K562 (cell line): ENCODE results near the gene SLC2A4. TPM values are rescaled to one million over a fixed set of nuclear protein-coding genes. Genes with fewer than 3 reads are reported as not detected.

Experiments used
- ATAC-seq: fragments of 200-7000 bp; cut with Tn5 transposase; 3 replicates; pipeline ENCODE4 v1.9.1; 2020; ENCODE audit warnings: moderate library complexity
- BruUV-seq: library from RNA; stranded (reverse); fragments of 400-500 nt; replicated peaks from 2 replicates; lab custom pipeline; 2021; lab: Mats Ljungman, UMichigan
- CTCF ChIA-PET: fragments of 300-600 bp; formaldehyde crosslinking; extraction: SDS; loops from one replicate; lab custom pipeline; 2021; ENCODE audit warnings: low intra/inter-chr PET ratio; lab: Yijun Ruan, JAX
- POLR2A ChIA-PET: fragments of 300-600, 350-650 bp; sonication (Branson Sonifier 250); formaldehyde crosslinking; extraction: SDS; loops from one replicate; lab custom pipeline; 2021; ENCODE audit warnings: antibody characterized with exemption, inconsistent platforms; lab: Yijun Ruan, JAX
- DNase-seq, 4 experiments: peaks; one replicate each; pipeline versions ENCODE4 v3.0.0 to v3.0.0-alpha.2; 2011 to 2018; ENCODE audit warnings: low spot score in 3 of 4, mixed read lengths in 3 of 4; ENCODE audit errors: extremely low read depth in 1 of 4
- FAIRE-seq: peaks from 2 replicates; lab custom pipeline; 2011; peaks lifted over from hg19 to GRCh38; lab: Jason Lieb, UNC
- H2AFZ ChIP-seq: 2 replicates; pipeline ENCODE4 v1.6.0; 2011; ENCODE audit warnings: low read depth, low read length, control low read depth, inconsistent platforms
- H3K27ac ChIP-seq: fragments of 200-600 bp; 3 replicates; pipeline ENCODE4 v1.8.0; 2011; ENCODE audit warnings: low read depth, mild to moderate bottlenecking, control low read depth, inconsistent platforms, low read length, moderate library complexity, mixed read lengths; ENCODE audit errors: extremely low read depth
- H3K27me3 ChIP-seq, 2 experiments: fragments of 300-600 bp in 1 of 2; 2 replicates in 1 of 2; 3 replicates in 1 of 2; pipeline versions ENCODE4 v1.6.0 to v1.8.0; 2011; ENCODE audit warnings: inconsistent platforms in 2 of 2, low read length in 2 of 2, mild to moderate bottlenecking in 1 of 2, mixed read lengths in 1 of 2, moderate library complexity in 1 of 2; ENCODE audit not compliant: control insufficient read depth in 2 of 2, insufficient read depth in 2 of 2
- H3K36me3 ChIP-seq: fragments of 300-600 bp; 3 replicates; pipeline ENCODE4 v1.8.0; 2011; ENCODE audit warnings: mild to moderate bottlenecking, low read length, inconsistent platforms; ENCODE audit not compliant: control insufficient read depth, insufficient read depth
- H3K4me1 ChIP-seq, 2 experiments: fragments of 200-600 bp in 1 of 2; replicated peaks in 1 of 2; 2 replicates in 1 of 2; 3 replicates in 1 of 2; pipeline versions ENCODE4 v1.5.1 to v1.8.0; 2011; ENCODE audit warnings: inconsistent platforms in 2 of 2, low read length in 2 of 2, mild to moderate bottlenecking in 1 of 2, mixed read lengths in 1 of 2, moderate library complexity in 1 of 2; ENCODE audit not compliant: control insufficient read depth in 2 of 2, insufficient read depth in 2 of 2
- H3K4me2 ChIP-seq: 2 replicates; pipeline ENCODE4 v1.6.1; 2011; ENCODE audit warnings: low read length, control low read depth, inconsistent platforms, mixed read lengths; ENCODE audit not compliant: insufficient read depth
- H3K4me3 ChIP-seq: fragments of 200-600 bp; sonication (generic), shearing (Covaris generic); 2 replicates; pipeline ENCODE4 v1.5.1; 2016; ENCODE audit warnings: control low read depth, inconsistent platforms
- H3K79me2 ChIP-seq: fragments of 200-600 bp; 3 replicates; pipeline ENCODE4 v1.8.0; 2011; ENCODE audit warnings: low read length, inconsistent platforms; ENCODE audit not compliant: control insufficient read depth, insufficient read depth
- H3K9ac ChIP-seq, 2 experiments: 2 replicates each; pipeline versions ENCODE4 v1.6.0 to v1.6.1; 2011; ENCODE audit warnings: low read depth in 2 of 2, low read length in 2 of 2, control low read depth in 1 of 2, inconsistent platforms in 1 of 2, mild to moderate bottlenecking in 1 of 2, mixed read lengths in 1 of 2; ENCODE audit not compliant: insufficient read depth in 1 of 2
- H3K9me1 ChIP-seq: one replicate; pipeline ENCODE4 v1.6.0; 2011; ENCODE audit warnings: inconsistent platforms, mild to moderate bottlenecking, low read length, moderate library complexity; ENCODE audit not compliant: control insufficient read depth, insufficient read depth
- H3K9me3 ChIP-seq: replicated peaks from 2 replicates; pipeline ENCODE4 v1.5.1; 2011; ENCODE audit warnings: low read depth, low read length, inconsistent platforms; ENCODE audit not compliant: control insufficient read depth, insufficient read depth
- H4K20me1 ChIP-seq: replicated peaks from 2 replicates; pipeline ENCODE4 v1.6.1; 2011; ENCODE audit warnings: low read length, inconsistent platforms, mixed read lengths; ENCODE audit not compliant: control insufficient read depth, insufficient read depth
- EHMT2 ChIP-seq: fragments of 450-650 bp; IDR thresholded peaks from 2 replicates; pipeline ENCODE4 v1.6.1; 2018; ENCODE audit warnings: antibody characterized with exemption
- GATAD2B ChIP-seq: fragments of 450-650 bp; IDR thresholded peaks from 2 replicates; pipeline ENCODE4 v1.6.1; 2017; ENCODE audit warnings: mild to moderate bottlenecking, borderline replicate concordance
- HDAC2 ChIP-seq: fragments of 450-650 bp; IDR thresholded peaks from 2 replicates; pipeline ENCODE4 v1.6.1; 2016; ENCODE audit warnings: mild to moderate bottlenecking
- L3MBTL2 ChIP-seq: fragments of 450-650 bp; IDR thresholded peaks from 2 replicates; pipeline ENCODE4 v1.6.1; 2016; ENCODE audit warnings: mild to moderate bottlenecking, moderate library complexity
- PHTF2 ChIP-seq: fragments of 250-450 bp; sonication (Bioruptor Pico); IDR thresholded peaks from 2 replicates; pipeline ENCODE4 v1.5.0; 2021; ENCODE audit warnings: mild to moderate bottlenecking
- PML ChIP-seq: IDR thresholded peaks from 2 replicates; pipeline ENCODE4 v1.6.1; 2012; ENCODE audit warnings: low read length, inconsistent platforms
- POLR2A ChIP-seq: fragments of 450-650 bp; conservative IDR thresholded peaks from 2 replicates; pipeline ENCODE4 v1.6.1; 2016
- POLR2H ChIP-seq: IDR thresholded peaks from 2 replicates; pipeline ENCODE4 v1.6.1; 2016; ENCODE audit warnings: missing genetic modification characterization, low read depth, mild to moderate bottlenecking, control low read depth, missing compliant biosample characterization, moderate library complexity
- RBM25 ChIP-seq: fragments of 200-400 bp; formaldehyde crosslinking; IDR thresholded peaks from 2 replicates; pipeline ENCODE4 v1.6.1; 2018; ENCODE audit warnings: low read length, low read depth, moderate library complexity; ENCODE audit not compliant: severe bottlenecking
- SIN3A ChIP-seq, 2 experiments: fragments of 150-350 bp in 1 of 2; IDR thresholded peaks; 2 replicates each; pipeline ENCODE4 v1.6.1; 2011 to 2016; ENCODE audit warnings: borderline replicate concordance in 2 of 2, low read depth in 2 of 2, low read length in 2 of 2, mild to moderate bottlenecking in 2 of 2, moderate library complexity in 2 of 2; ENCODE audit not compliant: control insufficient read depth in 1 of 2
- SUPT5H ChIP-seq: fragments of 450-650 bp; IDR thresholded peaks from 2 replicates; pipeline ENCODE4 v1.6.1; 2016
- WGBS: fragments of 100-300 bp; shearing (Covaris generic); methylation state at CpG from one replicate; pipeline ENCODE4 v1.1.6; 2016; ENCODE audit warnings: low coverage, mixed read lengths; ENCODE audit not compliant: insufficient coverage; ENCODE audit errors: missing lambda C conversion rate; 5-methylcytosine and 5-hydroxymethylcytosine counted together
- in situ Hi-C: fragments of 300-500 bp; cut with MboI; formaldehyde crosslinking; loops from 4 replicates; pipeline ENCODE4 v1.15.0; 2018; ENCODE audit warnings: inconsistent platforms, mixed read lengths
- intact Hi-C: fragments of 100-400 bp; cut with micrococcal nuclease; formaldehyde crosslinking; loops from 2 replicates; pipeline ENCODE4 v1.14.2; 2022
- polyA plus RNA-seq, 8 experiments: library from polyadenylated mRNA; depleted of rRNA in 4 of 8; stranded (reverse) in 5 of 8; unstranded in 3 of 8; fragments of >200 nt; fragmentation: Nextera tagmentation in 2 of 8; fragmentation: Illumina TruSeq in 1 of 8; extraction: Ambion mirVana in 2 of 8; extraction: Trizol in 1 of 8; gene quantifications; 2 replicates each; pipeline versions ENCODE4 v1.2.1 to v1.2.3, GENCODE V29; 2011 to 2014; ENCODE audit warnings: inconsistent platforms in 1 of 8, missing spikeins in 1 of 8
- total RNA-seq, 7 experiments: library from RNA; depleted of rRNA in 6 of 7; stranded (reverse); fragments of >200 nt in 6 of 7; fragmentation: Illumina TruSeq in 2 of 7; extraction: Trizol in 2 of 7; gene quantifications; 2 replicates each; pipeline versions ENCODE4 v1.2.1 to v1.2.3, GENCODE V29; 2011 to 2021; ENCODE audit warnings: low replicate concordance in 1 of 7
- TF ChIP-seq, protein P1 (sequence below): fragments of 200-800 bp; sonication (Bioruptor generic); IDR thresholded peaks from 2 replicates; pipeline ENCODE4 v1.6.1; 2016; ENCODE audit warnings: missing genetic modification characterization, missing compliant biosample characterization
- TF ChIP-seq, protein P2 (sequence below): sonication (generic); formaldehyde crosslinking; IDR thresholded peaks from 2 replicates; pipeline ENCODE4 v1.8.0; 2022; ENCODE audit warnings: missing genetic modification reagents, mild to moderate bottlenecking, borderline replicate concordance
- TF ChIP-seq, protein P3 (sequence below): fragments of 200-800 bp; sonication (Bioruptor generic); IDR thresholded peaks from 2 replicates; pipeline ENCODE4 v1.6.1; 2017; ENCODE audit warnings: missing genetic modification characterization, missing compliant biosample characterization

Gene SLC2A4
- total and polyA plus RNA-seq, 9 of the 15 experiments (the other 6 are each of a cell fraction or from before 2014, with no cell fraction given), result 0.74 to 3.5 (median 1.6) TPM

DNA sequence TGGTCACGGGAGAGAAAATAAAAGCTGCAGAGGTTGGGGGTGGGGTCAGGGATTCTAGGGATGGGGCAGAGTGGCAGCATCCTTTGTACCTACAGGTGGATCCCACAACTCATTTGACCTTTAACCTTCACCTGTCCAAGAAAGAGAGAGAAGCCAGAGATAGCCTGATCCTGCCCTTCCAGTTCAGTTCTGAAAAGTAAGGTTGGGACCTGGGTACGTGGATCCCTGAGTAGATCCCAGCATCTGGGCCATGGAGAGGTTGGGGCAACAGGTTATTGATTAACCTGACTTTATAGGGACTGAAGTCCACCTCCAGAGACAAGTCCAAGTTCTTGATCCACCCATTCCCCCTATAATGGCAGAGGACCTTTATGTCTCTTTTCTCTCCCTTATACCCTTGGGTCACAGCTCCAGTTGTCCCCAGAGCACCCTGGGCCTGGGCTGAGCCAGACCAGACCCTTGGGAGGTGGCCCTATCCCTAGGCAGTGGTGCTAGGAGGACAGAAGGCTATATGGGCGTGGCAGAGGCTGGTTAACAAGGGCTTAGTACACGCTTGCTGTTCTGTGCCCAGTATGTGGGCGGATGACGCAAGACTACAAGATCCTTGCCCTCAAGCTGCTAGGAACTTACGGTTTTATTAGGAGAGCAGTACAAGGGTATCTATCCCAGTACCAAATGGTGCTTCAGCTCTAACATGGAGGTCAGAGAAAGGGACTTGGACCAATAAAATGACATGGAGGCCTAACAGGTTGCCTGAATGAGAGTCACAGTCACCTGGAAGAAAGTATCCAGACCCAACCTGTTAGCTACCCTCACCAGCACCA is 22.6 kb upstream of the SLC2A4 start (continued):
- TF ChIP-seq, protein P1, sequence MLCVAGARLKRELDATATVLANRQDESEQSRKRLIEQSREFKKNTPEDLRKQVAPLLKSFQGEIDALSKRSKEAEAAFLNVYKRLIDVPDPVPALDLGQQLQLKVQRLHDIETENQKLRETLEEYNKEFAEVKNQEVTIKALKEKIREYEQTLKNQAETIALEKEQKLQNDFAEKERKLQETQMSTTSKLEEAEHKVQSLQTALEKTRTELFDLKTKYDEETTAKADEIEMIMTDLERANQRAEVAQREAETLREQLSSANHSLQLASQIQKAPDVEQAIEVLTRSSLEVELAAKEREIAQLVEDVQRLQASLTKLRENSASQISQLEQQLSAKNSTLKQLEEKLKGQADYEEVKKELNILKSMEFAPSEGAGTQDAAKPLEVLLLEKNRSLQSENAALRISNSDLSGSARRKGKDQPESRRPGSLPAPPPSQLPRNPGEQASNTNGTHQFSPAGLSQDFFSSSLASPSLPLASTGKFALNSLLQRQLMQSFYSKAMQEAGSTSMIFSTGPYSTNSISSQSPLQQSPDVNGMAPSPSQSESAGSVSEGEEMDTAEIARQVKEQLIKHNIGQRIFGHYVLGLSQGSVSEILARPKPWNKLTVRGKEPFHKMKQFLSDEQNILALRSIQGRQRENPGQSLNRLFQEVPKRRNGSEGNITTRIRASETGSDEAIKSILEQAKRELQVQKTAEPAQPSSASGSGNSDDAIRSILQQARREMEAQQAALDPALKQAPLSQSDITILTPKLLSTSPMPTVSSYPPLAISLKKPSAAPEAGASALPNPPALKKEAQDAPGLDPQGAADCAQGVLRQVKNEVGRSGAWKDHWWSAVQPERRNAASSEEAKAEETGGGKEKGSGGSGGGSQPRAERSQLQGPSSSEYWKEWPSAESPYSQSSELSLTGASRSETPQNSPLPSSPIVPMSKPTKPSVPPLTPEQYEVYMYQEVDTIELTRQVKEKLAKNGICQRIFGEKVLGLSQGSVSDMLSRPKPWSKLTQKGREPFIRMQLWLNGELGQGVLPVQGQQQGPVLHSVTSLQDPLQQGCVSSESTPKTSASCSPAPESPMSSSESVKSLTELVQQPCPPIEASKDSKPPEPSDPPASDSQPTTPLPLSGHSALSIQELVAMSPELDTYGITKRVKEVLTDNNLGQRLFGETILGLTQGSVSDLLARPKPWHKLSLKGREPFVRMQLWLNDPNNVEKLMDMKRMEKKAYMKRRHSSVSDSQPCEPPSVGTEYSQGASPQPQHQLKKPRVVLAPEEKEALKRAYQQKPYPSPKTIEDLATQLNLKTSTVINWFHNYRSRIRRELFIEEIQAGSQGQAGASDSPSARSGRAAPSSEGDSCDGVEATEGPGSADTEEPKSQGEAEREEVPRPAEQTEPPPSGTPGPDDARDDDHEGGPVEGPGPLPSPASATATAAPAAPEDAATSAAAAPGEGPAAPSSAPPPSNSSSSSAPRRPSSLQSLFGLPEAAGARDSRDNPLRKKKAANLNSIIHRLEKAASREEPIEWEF (CRISPR knock-in tag), result no peak
- TF ChIP-seq RBM25 (no peak), SUPT5H (no peak), EHMT2 (no peak)

DNA sequence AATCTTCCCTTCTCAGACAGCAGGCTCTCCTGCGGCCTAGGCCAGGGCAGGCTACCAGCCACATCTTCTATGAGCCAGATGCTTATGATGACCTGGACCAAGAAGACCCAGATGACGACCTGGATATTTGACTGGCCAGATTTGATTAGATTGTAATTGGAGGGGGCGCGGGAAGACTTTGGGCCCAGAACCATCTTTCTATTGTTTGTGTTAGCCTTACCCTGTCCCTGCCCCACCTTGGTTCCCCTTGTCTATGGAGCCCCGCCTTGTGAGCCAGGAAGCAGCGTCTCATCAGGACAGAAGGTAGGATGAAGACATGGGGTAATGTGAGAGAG is 22.0 kb upstream of the SLC2A4 start:
- intact Hi-C loops (no loop called here), in situ Hi-C loops (no loop called here)
- Histone ChIP-seq H3K27me3 (no peaks in the 10 kb centered on the region), H3K9ac (no peak overlapping the region), H3K9me3 (no peaks in the 10 kb centered on the region), H3K4me2 (no peak overlapping the region), H3K27ac (no peak overlapping the region), H4K20me1 (no peaks in the 10 kb centered on the region), H3K36me3 (peaks cover 52% of the 10 kb centered on the region; the same call in 2 of the 3 replicates), H2AFZ (no peak overlapping the region), H3K79me2 (no peaks in the 10 kb centered on the region), H3K4me3 (no peak overlapping the region), H3K9me1 (no peaks in the 10 kb centered on the region), H3K4me1 (peaks cover 8 to 35% of the 10 kb centered on the region in 2 experiments; a peak in 4 of 5 replicates)
- BruUV-seq, result no TSS peak
- FAIRE-seq, result no peak
- ChIA-PET CTCF (no interaction called here), POLR2A (interaction anchor here (0.6 to 1.6 kb wide), 4 partner anchors 8 to 651 kb away, joined by 3 to 10 read pairs (median 4); partner anchors contain the start of genes CTDNEP1 and GABARAP)
- DNase-seq, result no peak
- 91% methylated on average over 6 of the region's 6 CpGs for WGBS
- no peak for ATAC-seq
- TF ChIP-seq POLR2A, result no peak
- TF ChIP-seq POLR2H, result no peak
- TF ChIP-seq HDAC2, result no peak
- no peak for TF ChIP-seq SIN3A (IDR thresholded peaks at IDR 0.05; ENCODE audit: borderline replicate concordance in 2 of 2, control insufficient read depth in 1 of 2, low read depth in 2 of 2, low read length in 2 of 2)
- TF ChIP-seq GATAD2B, result no peak
- TF ChIP-seq, protein P2, sequence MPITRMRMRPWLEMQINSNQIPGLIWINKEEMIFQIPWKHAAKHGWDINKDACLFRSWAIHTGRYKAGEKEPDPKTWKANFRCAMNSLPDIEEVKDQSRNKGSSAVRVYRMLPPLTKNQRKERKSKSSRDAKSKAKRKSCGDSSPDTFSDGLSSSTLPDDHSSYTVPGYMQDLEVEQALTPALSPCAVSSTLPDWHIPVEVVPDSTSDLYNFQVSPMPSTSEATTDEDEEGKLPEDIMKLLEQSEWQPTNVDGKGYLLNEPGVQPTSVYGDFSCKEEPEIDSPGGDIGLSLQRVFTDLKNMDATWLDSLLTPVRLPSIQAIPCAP (CRISPR knock-in tag), result no peak
- no peak for TF ChIP-seq PML
- no peak for TF ChIP-seq PHTF2
- TF ChIP-seq, protein P3, sequence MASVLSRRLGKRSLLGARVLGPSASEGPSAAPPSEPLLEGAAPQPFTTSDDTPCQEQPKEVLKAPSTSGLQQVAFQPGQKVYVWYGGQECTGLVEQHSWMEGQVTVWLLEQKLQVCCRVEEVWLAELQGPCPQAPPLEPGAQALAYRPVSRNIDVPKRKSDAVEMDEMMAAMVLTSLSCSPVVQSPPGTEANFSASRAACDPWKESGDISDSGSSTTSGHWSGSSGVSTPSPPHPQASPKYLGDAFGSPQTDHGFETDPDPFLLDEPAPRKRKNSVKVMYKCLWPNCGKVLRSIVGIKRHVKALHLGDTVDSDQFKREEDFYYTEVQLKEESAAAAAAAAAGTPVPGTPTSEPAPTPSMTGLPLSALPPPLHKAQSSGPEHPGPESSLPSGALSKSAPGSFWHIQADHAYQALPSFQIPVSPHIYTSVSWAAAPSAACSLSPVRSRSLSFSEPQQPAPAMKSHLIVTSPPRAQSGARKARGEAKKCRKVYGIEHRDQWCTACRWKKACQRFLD (CRISPR knock-in tag), result no peak
- TF ChIP-seq L3MBTL2, result no peak
